ENCODE results near the gene FGF2.
"Not testable (repeated sequence)": the region's sequence is repeated elsewhere in the genome, so short reads cannot be mapped to it uniquely, and the experiment has no call there.

The FGF2 gene

GRCh38 chr4:122849789-122850188 lies 23.2 kb downstream of the FGF2 start:
- DNase-seq = not testable (repeated sequence)

GRCh38 chr4:122851568-122851967 lies 24.9 kb downstream of the FGF2 start:
- DNase-seq = no peak

- no peak for DNase-seq
These were observed 28.1 kb downstream of the FGF2 start for GRCh38 chr4:122854447-122855352.

GRCh38 chr4:122855353-122855890 lies 28.8 kb downstream of the FGF2 start:
- no peak for DNase-seq

GRCh38 chr4:122857160-122857559 lies 30.5 kb downstream of the FGF2 start:
- no peak for DNase-seq

- no peak for DNase-seq
These were observed 32.1 kb downstream of the FGF2 start for GRCh38 chr4:122858705-122859104.

GRCh38 chr4:122861172-122861943 lies 34.7 kb downstream of the FGF2 start:
- no peak for DNase-seq

- DNase-seq = no peak
These were observed 37.0 kb downstream of the FGF2 start for GRCh38 chr4:122863639-122864038.

- no peak for DNase-seq
These were observed 38.8 kb downstream of the FGF2 start for GRCh38 chr4:122865425-122865824.

GRCh38 chr4:122868235-122868634 lies 41.6 kb downstream of the FGF2 start:
- not testable (repeated sequence) for DNase-seq

- no peak for DNase-seq
These were observed 46.5 kb downstream of the FGF2 start for GRCh38 chr4:122873146-122873545.

GRCh38 chr4:122873821-122874593 lies 47.4 kb downstream of the FGF2 start:
- no peak for DNase-seq

GRCh38 chr4:122875949-122876348 lies 49.3 kb downstream of the FGF2 start:
- no peak for DNase-seq

- DNase-seq = no peak
These were observed 49.8 kb downstream of the FGF2 start for GRCh38 chr4:122876456-122876855.

- no peak for DNase-seq
These were observed 52.4 kb downstream of the FGF2 start for GRCh38 chr4:122879001-122879400.

GRCh38 chr4:122882857-122883735 lies 56.5 kb downstream of the FGF2 start:
- no peak for DNase-seq

GRCh38 chr4:122884499-122884898 lies 57.9 kb downstream of the FGF2 start:
- no peak for DNase-seq

GRCh38 chr4:122889726-122890125 lies 63.1 kb downstream of the FGF2 start:
- DNase-seq = no peak

- no peak for DNase-seq
These were observed 63.6 kb downstream of the FGF2 start for GRCh38 chr4:122890147-122890795.

- no peak for DNase-seq
These were observed 68.2 kb downstream of the FGF2 start for GRCh38 chr4:122894827-122895226.

- no peak for DNase-seq
These were observed 68.8 kb downstream of the FGF2 start for GRCh38 chr4:122895336-122895995.
